Renal cortex interstitium (tissue), 11 donors: ENCODE results near the gene SLC66A3. TPM values are rescaled to one million over a fixed set of nuclear protein-coding genes. Genes with fewer than 3 reads are reported as not detected.

Experiments used
- DNase-seq, 11 donors: peaks; one replicate each; pipeline ENCODE4 v3.0.0-alpha.2; 2013; ENCODE audit warnings: low read depth in 9 of 11, low spot score in 4 of 11; ENCODE audit errors: extremely low read depth in 1 of 11
- polyA plus RNA-seq, 3 donors: library from polyadenylated mRNA; unstranded; fragments of 120-200 nt; gene quantifications; one replicate each; pipeline ENCODE4 v1.2.1, GENCODE V29; 2013; ENCODE audit not compliant: insufficient read length in 3 of 3

The SLC66A3 gene
- polyA plus RNA-seq, 3 donors: 19.3 to 24.4 (median 23.8) TPM

- DNase-seq: peak in 9 of 11 donors; percentile 61 to 74 (median 70)
Measured at GRCh38 chr2:11129598-11130449, 25.4 kb upstream of the SLC66A3 start.

- no peak for DNase-seq
Measured at GRCh38 chr2:11131166-11131920, 23.9 kb upstream of the SLC66A3 start.

GRCh38 chr2:11132036-11132671 is 23.1 kb upstream of the SLC66A3 start:
- no peak for DNase-seq

GRCh38 chr2:11133238-11133935 is 21.9 kb upstream of the SLC66A3 start:
- peak in 1 of 11 donors; percentile 16 for DNase-seq

GRCh38 chr2:11133936-11134320 is 21.3 kb upstream of the SLC66A3 start:
- DNase-seq: no peak

- no peak for DNase-seq
Measured at GRCh38 chr2:11134349-11134748, 20.9 kb upstream of the SLC66A3 start.

- DNase-seq: no peak
Measured at GRCh38 chr2:11140492-11140891, 14.8 kb upstream of the SLC66A3 start.

GRCh38 chr2:11141319-11141718 is 13.9 kb upstream of the SLC66A3 start:
- no peak for DNase-seq

GRCh38 chr2:11142330-11142729 is 12.9 kb upstream of the SLC66A3 start:
- DNase-seq: no peak

GRCh38 chr2:11142987-11143386 is 12.3 kb upstream of the SLC66A3 start:
- DNase-seq: no peak

- no peak for DNase-seq
Measured at GRCh38 chr2:11144077-11144737, 11.1 kb upstream of the SLC66A3 start.

GRCh38 chr2:11144738-11145079 is 10.6 kb upstream of the SLC66A3 start:
- DNase-seq: no peak

GRCh38 chr2:11145350-11145749 is 9.9 kb upstream of the SLC66A3 start:
- DNase-seq: no peak

- DNase-seq: no peak
Measured at GRCh38 chr2:11146076-11146475, 9.2 kb upstream of the SLC66A3 start.

GRCh38 chr2:11147263-11147662 is 8.0 kb upstream of the SLC66A3 start:
- DNase-seq: no peak

GRCh38 chr2:11152591-11152990 is 2.7 kb upstream of the SLC66A3 start:
- no peak for DNase-seq

- peak in 2 of 11 donors; percentile 18 to 56 for DNase-seq
Measured at GRCh38 chr2:11154016-11154922, 998 bp upstream of the SLC66A3 start.

- peak; percentile 71 to 95 (median 90) for DNase-seq
Measured at GRCh38 chr2:11154923-11155380, 315 bp upstream of the SLC66A3 start.
